Ovary (tissue), 9 donors: Measurements from ENCODE around the gene ACAD9. TPM values are rescaled to one million over a fixed set of nuclear protein-coding genes. Genes with fewer than 3 reads are reported as not detected.

Source experiments
- DNase-seq, 5 donors: peaks; one replicate each; pipeline ENCODE4 v3.0.0-alpha.2; 2019 to 2020
- H3K27ac ChIP-seq, 2 donors: fragments of 200-600 bp; one replicate each; pipeline versions ENCODE4 v1.5.1 to v1.8.0; 2019 to 2022
- H3K27me3 ChIP-seq: fragments of 200-600 bp; one replicate; pipeline ENCODE4 v1.8.0; 2022
- H3K36me3 ChIP-seq: fragments of 200-600 bp; sonication (generic); one replicate; pipeline ENCODE4 v1.5.1; 2019
- H3K4me1 ChIP-seq: one replicate; pipeline ENCODE4 v1.8.1; 2013; ENCODE audit warnings: mild to moderate bottlenecking, moderate library complexity; ENCODE audit not compliant: insufficient read depth
- H3K4me3 ChIP-seq: fragments of 200-600 bp; sonication (generic); one replicate; pipeline ENCODE4 v1.5.1; 2017
- H3K9me3 ChIP-seq, 2 donors: fragments of 200-600 bp in 1 of 2; sonication (generic) in 1 of 2; one replicate each; pipeline versions ENCODE4 v1.5.1 to v1.8.1; 2013 to 2019; ENCODE audit warnings: mild to moderate bottlenecking in 1 of 2, moderate library complexity in 1 of 2
- CTCF ChIP-seq, 3 donors: fragments of 450-650 bp in 2 of 3; fragments of 200-600 bp in 1 of 3; IDR thresholded peaks; one replicate each; pipeline versions ENCODE4 v1.5.1 to v1.8.0; 2016 to 2022; ENCODE audit warnings: antibody characterized with exemption in 3 of 3, mild to moderate bottlenecking in 1 of 3
- EP300 ChIP-seq: sonication (generic); formaldehyde crosslinking; IDR thresholded peaks from one replicate; pipeline ENCODE4 v1.6.1; 2017; ENCODE audit warnings: antibody characterized with exemption
- POLR2A ChIP-seq: fragments of 450-650 bp; IDR thresholded peaks from one replicate; pipeline ENCODE4 v1.6.1; 2017; ENCODE audit warnings: antibody characterized with exemption, mild to moderate bottlenecking, moderate library complexity
- WGBS, 3 donors: extraction: QIAGEN DNeasy Blood & Tissue Kit in 1 of 3; methylation state at CpG; one replicate each; pipeline versions ENCODE4 v1.1.5 to v1.1.7; 2013 to 2017; 5-methylcytosine and 5-hydroxymethylcytosine counted together
- intact Hi-C, 4 donors: fragments of 100-400 bp; cut with DNase I; formaldehyde crosslinking; loops; one replicate each; pipeline versions ENCODE4 v1.11.0 to v1.15.1; 2022 to 2023
- polyA plus RNA-seq, 2 donors: library from polyadenylated mRNA; stranded (reverse); fragments of 200-250 nt in 1 of 2; fragments of 350-450 nt in 1 of 2; fragmentation: Illumina TruSeq in 1 of 2; extraction: RNeasy Lipid Tissue Mini Kit (QIAGEN cat#74804) in 1 of 2; gene quantifications; one replicate each; pipeline ENCODE4 v1.2.3, GENCODE V29; 2013 to 2014
- small RNA-seq: library from RNA; depleted of rRNA; stranded (forward); fragments of <200 nt; gene quantifications from one replicate; pipeline ENCODE3, GENCODE V24; 2016
- total RNA-seq, 7 donors: library from RNA; depleted of rRNA in 2 of 7; stranded (reverse); fragments of >200 nt in 2 of 7; fragmentation: NEBNext Ultra II Directional in 3 of 7; extraction: Animal tissue kit (Norgen Biotek cat#: 25700) in 3 of 7; gene quantifications; one replicate each; pipeline versions ENCODE4 v1.1.0 to v1.2.4, GENCODE V29; 2016 to 2023
- donor health status: DM: no; HTN: no; CAD: no; lungs with moderate emphysema.
- donor health status: DM: no; HTN: no; CAD: no.
- donor health status: Bipolar disorder and iron deficiency.
- donor health status: DM: yes; HTN: yes; CAD: no.
- donor health status: DM: no; HTN: no; CAD: no.
- donor health status: DM: yes; HTN: yes; CAD: no.

Gene ACAD9
- total and polyA plus RNA-seq, 9 donors: 21.8 to 51.7 (median 36.5) TPM

DNA sequence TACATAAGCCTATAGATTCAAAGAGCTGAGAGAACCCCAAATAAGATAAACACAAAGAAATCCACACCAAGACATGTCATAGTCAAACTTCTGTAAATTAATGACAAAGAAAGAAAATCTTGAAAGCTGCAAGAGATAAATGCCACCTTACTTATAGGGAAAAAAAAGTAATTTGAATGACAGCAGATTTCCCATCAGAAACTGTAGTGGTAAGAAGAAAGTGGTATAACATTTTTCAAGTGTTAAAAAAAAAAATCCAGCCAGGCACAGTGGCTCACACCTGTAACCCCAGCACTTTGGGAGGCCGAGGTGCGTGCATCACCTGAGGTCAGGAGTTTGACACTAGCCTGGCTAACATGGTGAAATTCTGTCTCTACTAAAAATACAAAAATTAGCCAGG, 77.0 kb downstream of the ACAD9 start:
- H3K4me1 ChIP-seq: no peaks in the 10 kb centered on the region
- no peak overlapping the region for H3K4me3 ChIP-seq
- no peaks in the 10 kb centered on the region for H3K36me3 ChIP-seq
- 93 to 98% (median 97%) methylated on average over 2 of the region's 2 CpGs for WGBS, 3 donors
- intact Hi-C loops: no loop called here
- no peak for DNase-seq
- H3K27ac ChIP-seq: no peak overlapping the region
- H3K9me3 ChIP-seq: no peaks in the 10 kb centered on the region
- H3K27me3 ChIP-seq: no peaks in the 10 kb centered on the region
- TF ChIP-seq EP300 (no peak), POLR2A (no peak), CTCF (IDR thresholded peaks at IDR 0.05) (no peak)

Small RNA genes lying within 50 kb of the gene (small RNA-seq; reads per million reads assigned to genes)
- gene AC112484.4: not detected

Other genes starting within 250 kb of the ACAD9 start
- 100 to 1,000 TPM; 124 to 182 (median 134) TPM for gene RPN1, start 228.8 kb upstream of the ACAD9 start, total RNA-seq
- gene RPN1, start 228.8 kb upstream of the ACAD9 start, polyA plus RNA-seq: 100 to 1,000 TPM; 119 to 237 TPM
- gene RAB7A, start 153.4 kb upstream of the ACAD9 start, total RNA-seq: 100 to 1,000 TPM in 5 of 7 donors, 10 to 100 TPM in 2; 70.1 to 253 (median 213) TPM
- 100 to 1,000 TPM; 136 to 320 TPM for gene RAB7A, start 153.4 kb upstream of the ACAD9 start, polyA plus RNA-seq
- 1 to 10 TPM in 5 of 7 donors, under 1 TPM in 2; 0.89 to 3.5 (median 1.4) TPM for gene CFAP92, start 114.5 kb downstream of the ACAD9 start, total RNA-seq
- 1 to 10 TPM; 1.5 to 3.8 TPM for gene CFAP92, start 114.5 kb downstream of the ACAD9 start, polyA plus RNA-seq
- 10 to 100 TPM in 1 of 7 donors, 1 to 10 TPM in 6; 3.7 to 15.5 (median 7.8) TPM for gene EFCC1, start 121.7 kb downstream of the ACAD9 start, total RNA-seq
- 10 to 100 TPM in 1 of 2 donors, 1 to 10 TPM in 1; 5.2 to 11.2 TPM for gene EFCC1, start 121.7 kb downstream of the ACAD9 start, polyA plus RNA-seq
- not detected for gene GP9, start 181.2 kb downstream of the ACAD9 start, total RNA-seq
- not detected for gene GP9, start 181.2 kb downstream of the ACAD9 start, polyA plus RNA-seq
- gene RAB43, start 242.2 kb downstream of the ACAD9 start, total RNA-seq: 10 to 100 TPM; 10.9 to 37.7 (median 24.8) TPM
- 10 to 100 TPM in 1 of 2 donors, under 1 TPM in 1; 0.88 to 22.3 TPM for gene RAB43, start 242.2 kb downstream of the ACAD9 start, polyA plus RNA-seq